Measurements from ENCODE around the gene CUL1. TPM values are rescaled to one million over a fixed set of nuclear protein-coding genes. Genes with fewer than 3 reads are reported as not detected.

The CUL1 gene
- total RNA-seq, 1 donor from 2014 or later, result 38.5 TPM

GRCh38 chr7:148850564-148850963 is 151.9 kb downstream of the CUL1 start:
- Histone ChIP-seq H3K27ac (no peak overlapping the region), H3K36me3 (no peaks in the 10 kb centered on the region), H3K4me1 (no peaks in the 10 kb centered on the region), H3K27me3 (no peaks in the 10 kb centered on the region), H3K9me3 (no peaks in the 10 kb centered on the region), H3K4me3 (no peak overlapping the region)
- no peak for DNase-seq (ENCODE audit: extremely low spot score in 2 of 2)
- no peak for TF ChIP-seq POLR2A (IDR thresholded peaks at IDR 0.05)
- TF ChIP-seq POLR2AphosphoS5 (IDR thresholded peaks at IDR 0.05; ENCODE audit: insufficient read depth in 1 of 2, low read depth in 1 of 2), result no peak
- no peak for TF ChIP-seq CTCF (IDR thresholded peaks at IDR 0.05)
- intact Hi-C loops (cut with DNase I), result no loop called here

Small RNA genes within 50 kb of the gene (small RNA-seq; reads per million reads assigned to genes)
- gene RNU7-20P, result not detected

Other genes starting within 250 kb of the CUL1 start
- gene C7orf33, start 108.1 kb upstream of the CUL1 start, total RNA-seq, result not detected
- gene EZH2, start 185.4 kb downstream of the CUL1 start, total RNA-seq, result 7.9 TPM